HepG2 (cell line): Measurements from ENCODE around the gene GPRIN1. TPM values are rescaled to one million over a fixed set of nuclear protein-coding genes. Genes with fewer than 3 reads are reported as not detected.
A peak's percentile ranks its signal among the peaks of the same experiment; 100 is the strongest.

ENCODE experiments used
- ARNTL ChIP-seq: sonication (generic); formaldehyde crosslinking; IDR thresholded peaks from 2 replicates; pipeline ENCODE4 v1.4.0; 2020; ENCODE audit warnings: mild to moderate bottlenecking, missing genetic modification reagents
- HDAC1 ChIP-seq: sonication (generic); formaldehyde crosslinking; IDR thresholded peaks from 2 replicates; pipeline ENCODE4 v1.5.1; 2020; ENCODE audit warnings: mild to moderate bottlenecking, missing genetic modification reagents
- MEIS2 ChIP-seq: sonication (generic); formaldehyde crosslinking; IDR thresholded peaks from 2 replicates; pipeline ENCODE4 v1.9.0; 2021; ENCODE audit warnings: mild to moderate bottlenecking, missing genetic modification reagents
- MYC ChIP-seq: sonication (generic); formaldehyde crosslinking; IDR thresholded peaks from 2 replicates; pipeline ENCODE4 v1.9.0; 2021; ENCODE audit warnings: missing genetic modification reagents, borderline replicate concordance
- NR2F6 ChIP-seq, 2 experiments: IDR thresholded peaks; 2 replicates each; pipeline ENCODE4 v1.6.1; 2016; ENCODE audit warnings: antibody characterized with exemption in 1 of 2, mild to moderate bottlenecking in 1 of 2
- PRDM10 ChIP-seq: sonication (generic); formaldehyde crosslinking; IDR thresholded peaks from 2 replicates; pipeline ENCODE4 v1.4.0; 2020; ENCODE audit warnings: low read depth, missing genetic modification reagents
- SAP130 ChIP-seq: IDR thresholded peaks from 2 replicates; pipeline ENCODE4 v1.6.1; 2016; ENCODE audit warnings: low read depth
- SRY ChIP-seq: sonication (generic); formaldehyde crosslinking; IDR thresholded peaks from 2 replicates; pipeline ENCODE4 v1.8.0; 2022; ENCODE audit warnings: mild to moderate bottlenecking, missing genetic modification reagents
- TARDBP ChIP-seq: sonication (generic); formaldehyde crosslinking; IDR thresholded peaks from 2 replicates; pipeline ENCODE4 v1.8.0; 2022; ENCODE audit warnings: mild to moderate bottlenecking, missing genetic modification reagents
- THRA ChIP-seq: sonication (generic); formaldehyde crosslinking; IDR thresholded peaks from 2 replicates; pipeline ENCODE4 v1.4.0; 2020; ENCODE audit warnings: missing genetic modification reagents, borderline replicate concordance
- ZBTB2 ChIP-seq: sonication (generic); formaldehyde crosslinking; IDR thresholded peaks from 2 replicates; pipeline ENCODE4 v1.8.0; 2022; ENCODE audit warnings: low read depth, missing genetic modification reagents
- ZBTB7B ChIP-seq: sonication (generic); formaldehyde crosslinking; IDR thresholded peaks from 2 replicates; pipeline ENCODE4 v1.4.0; 2020; ENCODE audit warnings: missing genetic modification reagents
- ZBTB8A ChIP-seq: sonication (generic); formaldehyde crosslinking; IDR thresholded peaks from 2 replicates; pipeline ENCODE4 v1.4.0; 2020; ENCODE audit warnings: mild to moderate bottlenecking, low read depth, missing genetic modification reagents, borderline replicate concordance
- ZFY ChIP-seq: sonication (generic); formaldehyde crosslinking; IDR thresholded peaks from 2 replicates; pipeline ENCODE4 v1.4.0; 2020; ENCODE audit warnings: missing genetic modification reagents
- ZNF335 ChIP-seq: sonication (generic); formaldehyde crosslinking; IDR thresholded peaks from 2 replicates; pipeline ENCODE4 v1.4.0; 2020; ENCODE audit warnings: missing genetic modification reagents
- ZNF451 ChIP-seq: sonication (generic); formaldehyde crosslinking; IDR thresholded peaks from 2 replicates; pipeline ENCODE4 v1.5.0; 2020; ENCODE audit warnings: mild to moderate bottlenecking, missing genetic modification reagents
- ZNF513 ChIP-seq: sonication (generic); formaldehyde crosslinking; conservative IDR thresholded peaks from 2 replicates; pipeline ENCODE4 v1.5.0; 2020; ENCODE audit warnings: missing genetic modification reagents
- ZNF546 ChIP-seq: sonication (generic); formaldehyde crosslinking; conservative IDR thresholded peaks from 2 replicates; pipeline ENCODE4 v1.8.1; 2023; ENCODE audit warnings: mild to moderate bottlenecking, missing genetic modification reagents
- ZNF7 ChIP-seq: IDR thresholded peaks from 2 replicates; pipeline ENCODE4 v1.6.1; 2016; ENCODE audit warnings: missing biosample characterization, missing genetic modification reagents
- ZNF782 ChIP-seq: sonication (generic); formaldehyde crosslinking; IDR thresholded peaks from 2 replicates; pipeline ENCODE4 v1.4.0; 2020; ENCODE audit warnings: missing genetic modification reagents, mild to moderate bottlenecking, borderline replicate concordance
- ZNF790 ChIP-seq: sonication (generic); formaldehyde crosslinking; IDR thresholded peaks from 2 replicates; pipeline ENCODE4 v1.8.0; 2022; ENCODE audit warnings: missing genetic modification reagents, mild to moderate bottlenecking, borderline replicate concordance
- ZSCAN22 ChIP-seq: sonication (generic); formaldehyde crosslinking; IDR thresholded peaks from 2 replicates; pipeline ENCODE4 v1.4.0; 2020; ENCODE audit warnings: mild to moderate bottlenecking, missing genetic modification reagents
- ZSCAN29 ChIP-seq: sonication (generic); formaldehyde crosslinking; conservative IDR thresholded peaks from 2 replicates; pipeline ENCODE4 v1.4.0; 2020; ENCODE audit warnings: mild to moderate bottlenecking, missing genetic modification reagents
- polyA plus RNA-seq, 8 experiments: library from polyadenylated mRNA; depleted of rRNA in 3 of 8; stranded (reverse) in 7 of 8; unstranded in 1 of 8; fragments of >200 nt; fragmentation: Illumina TruSeq in 4 of 8; extraction: Trizol in 4 of 8; gene quantifications; 2 replicates each; pipeline versions ENCODE4 v1.2.1 to v1.2.3, GENCODE V29; 2011 to 2016; ENCODE audit warnings: low read depth in 4 of 8, missing spikeins in 1 of 8, mixed read lengths in 1 of 8; ENCODE audit not compliant: insufficient read depth in 1 of 8
- total RNA-seq, 5 experiments: library from RNA; depleted of rRNA; stranded (reverse); fragments of >200 nt; fragmentation: Illumina TruSeq; extraction: Trizol; gene quantifications; 2 replicates each; pipeline ENCODE4 v1.2.3, GENCODE V29; 2016; ENCODE audit warnings: low read depth in 1 of 5

GPRIN1 gene
- total and polyA plus RNA-seq, 2 of the 13 experiments (the other 11 are each of a cell fraction or from before 2014, with no cell fraction given), result 0.32 to 2.0 TPM

GRCh38 chr5:176548967-176549444 is 61.0 kb downstream of the GPRIN1 start, which contains the start of gene CDHR2 (continued):
- TF ChIP-seq PRDM10 (0 out of 2 replicates have a peak, but pooled peaks have one; percentile 24), THRA (CRISPR knock-in tag) (peak; percentile 45; the same call in 1 of the 2 replicates), ZSCAN29 (CRISPR knock-in tag) (0 out of 2 replicates have a peak, but pooled peaks have one; percentile 59), HDAC1 (peak; percentile 64), ZSCAN22 (CRISPR knock-in tag) (0 out of 2 replicates have a peak, but pooled peaks have one; percentile 38), ZNF782 (peak; percentile 94; the same call in 1 of the 2 replicates), NR2F6 (IDR thresholded peaks at IDR 0.05) (no peak), NR2F6 (CRISPR knock-in tag; IDR thresholded peaks at IDR 0.05) (no peak), SAP130 (CRISPR knock-in tag) (peak; percentile 82), ZNF7 (CRISPR knock-in tag) (no peak), ZNF546 (CRISPR knock-in tag) (no peak), ZNF790 (CRISPR knock-in tag) (0 out of 2 replicates have a peak, but pooled peaks have one; percentile 22), ZBTB2 (no peak), ZNF513 (no peak), SRY (CRISPR knock-in tag) (0 out of 2 replicates have a peak, but pooled peaks have one; percentile 66), ZBTB8A (no peak), ZBTB7B (CRISPR knock-in tag) (peak; percentile 56; the same call in 1 of the 2 replicates), MEIS2 (peak; percentile 36; the same call in 1 of the 2 replicates), ARNTL (CRISPR knock-in tag) (0 out of 2 replicates have a peak, but pooled peaks have one; percentile 19), ZNF335 (0 out of 2 replicates have a peak, but pooled peaks have one; percentile 36), MYC (CRISPR knock-in tag) (peak; percentile 44; the same call in 1 of the 2 replicates), ZNF451 (0 out of 2 replicates have a peak, but pooled peaks have one; percentile 53), ZFY (CRISPR knock-in tag) (peak; percentile 56), TARDBP (CRISPR knock-in tag) (0 out of 2 replicates have a peak, but pooled peaks have one; percentile 30)
